Measurements from ENCODE around the gene ISG15. TPM values are rescaled to one million over a fixed set of nuclear protein-coding genes. Genes with fewer than 3 reads are reported as not detected.
"Not testable (repeated sequence)": the region's sequence is repeated elsewhere in the genome, so short reads cannot be mapped to it uniquely, and the experiment has no call there.

Gene ISG15
- total RNA-seq, 4 donors from 2014 or later: 36.0 to 70.6 (median 40.8) TPM; not detected in 1

DNA sequence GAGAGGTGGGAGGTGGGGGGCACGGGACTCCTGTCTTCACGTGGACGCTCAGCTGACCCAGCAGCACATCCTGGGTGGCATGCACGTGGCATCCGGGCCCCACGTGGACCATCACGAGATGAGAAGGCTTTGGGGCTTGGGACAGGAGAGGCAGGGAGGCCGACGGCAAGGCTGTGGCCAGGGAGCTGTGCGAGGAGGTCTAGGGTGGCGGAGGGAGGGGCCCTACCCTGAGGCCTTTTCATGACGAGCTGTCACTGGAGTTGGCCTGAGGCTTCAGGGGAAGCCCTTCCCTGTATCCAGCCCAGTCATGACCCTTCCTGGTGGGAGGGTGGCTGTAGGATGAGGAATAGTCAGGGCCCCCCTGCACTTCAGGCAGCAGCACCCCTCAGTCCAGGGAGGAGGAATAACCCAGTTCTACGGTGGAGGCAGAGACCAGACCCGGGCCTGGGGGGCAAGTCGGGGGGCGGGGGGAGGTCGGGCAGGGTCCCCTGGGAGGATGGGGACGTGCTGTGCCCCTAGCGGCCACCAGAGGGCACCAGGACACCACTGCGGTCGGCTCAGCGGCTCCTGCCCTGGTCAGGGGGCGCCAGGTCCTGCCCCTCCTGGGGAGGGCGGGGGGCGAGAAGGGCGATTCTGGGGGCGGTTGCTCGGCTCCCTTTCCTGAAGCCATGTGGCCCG is 29.4 kb upstream of the ISG15 start:
- 0 to 20% methylated on average over 1 to 26 of the region's 29 CpGs for WGBS, 2 donors (ENCODE audit: low coverage in 1 of 2)
- peaks cover 72% of the 10 kb centered on the region for H3K27me3 ChIP-seq
- intact Hi-C loops (cut with DNase I; ENCODE audit: low total_unique reads): loop anchor here (2.0 kb wide), 1 partner anchor 79 kb away; no protein-coding TSS in a partner anchor

GRCh38 chr1:984476-984814 is 28.9 kb upstream of the ISG15 start:
- Histone ChIP-seq H3K36me3 (no peaks in the 10 kb centered on the region), H3K4me1 (peaks cover 0 to 6% (median 2%) of the 10 kb centered on the region in 4 donors), H3K4me3 (no peak overlapping the region), H3K27ac (no peak overlapping the region), H3K9me3 (no peaks in the 10 kb centered on the region), H3K27me3 (peaks cover 75% of the 10 kb centered on the region)
- WGBS, 2 donors (ENCODE audit: low coverage in 1 of 2): 11 to 36% methylated on average over 7 to 12 of the region's 12 CpGs
- in situ Hi-C loops (cut with MboI; ENCODE audit: low pct_ligation_motif_present in 1 of 4, low pct_unique_long_range_greater_than_20kb in 1 of 4, low sequenced_read_pairs in 3 of 4): no loop called here
- TF ChIP-seq POLR2AphosphoS5 (IDR thresholded peaks at IDR 0.05) (no peak), CTCF (IDR thresholded peaks at IDR 0.05) (peak in 2 of 5 experiments; percentile 20 to 23)
- DNase-seq: no peak
- intact Hi-C loops (cut with DNase I; ENCODE audit: low total_unique reads): no loop called here

More for the DNA sequence above, 29.4 kb upstream of the ISG15 start:
- in situ Hi-C loops (cut with MboI; ENCODE audit: low pct_ligation_motif_present in 1 of 4, low pct_unique_long_range_greater_than_20kb in 1 of 4, low sequenced_read_pairs in 3 of 4): no loop called here
- no peak overlapping the region for H3K4me3 ChIP-seq
- no peak for TF ChIP-seq POLR2A (IDR thresholded peaks at IDR 0.05)
- TF ChIP-seq CTCF (IDR thresholded peaks at IDR 0.05): peak; percentile 55 to 99 (median 96)
- no peaks in the 10 kb centered on the region for H3K36me3 ChIP-seq
- H3K27ac ChIP-seq: no peak overlapping the region
- no peaks in the 10 kb centered on the region for H3K9me3 ChIP-seq
- H3K4me1 ChIP-seq: peaks cover 0 to 6% (median 2%) of the 10 kb centered on the region in 4 donors
- DNase-seq: peak; percentile 51

DNA sequence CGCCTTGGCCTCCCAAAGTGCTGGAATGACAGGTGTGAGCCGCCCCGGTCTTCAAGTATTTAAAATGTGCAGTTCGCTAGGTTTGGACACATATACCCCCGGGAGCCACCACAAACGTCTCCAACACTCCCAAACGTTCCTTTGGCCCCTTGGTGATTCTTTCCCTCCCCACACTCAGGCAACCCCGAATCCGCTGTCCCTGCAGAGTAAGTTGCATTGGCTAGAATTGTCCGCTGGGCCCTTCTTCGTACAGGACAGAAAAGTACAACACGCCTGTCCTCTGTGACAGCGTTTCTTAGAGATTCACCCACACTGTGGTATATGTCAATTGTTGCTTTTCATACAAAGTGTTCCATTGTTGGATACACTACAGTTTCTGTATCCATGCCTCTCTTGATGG is 28.2 kb upstream of the ISG15 start:
- Histone ChIP-seq H3K4me1 (peaks cover 0 to 6% (median 2%) of the 10 kb centered on the region in 4 donors), H3K4me3 (no peak overlapping the region), H3K27me3 (peaks cover 81% of the 10 kb centered on the region), H3K9me3 (no peaks in the 10 kb centered on the region), H3K27ac (no peak overlapping the region), H3K36me3 (no peaks in the 10 kb centered on the region)
- DNase-seq: no peak
- intact Hi-C loops (cut with DNase I; ENCODE audit: low total_unique reads): no loop called here
- in situ Hi-C loops (cut with MboI; ENCODE audit: low pct_ligation_motif_present in 1 of 4, low pct_unique_long_range_greater_than_20kb in 1 of 4, low sequenced_read_pairs in 3 of 4): no loop called here
- 71 to 72% methylated on average over 3 to 13 of the region's 13 CpGs for WGBS, 2 donors (ENCODE audit: low coverage in 1 of 2)
- TF ChIP-seq CTCF (IDR thresholded peaks at IDR 0.05): no peak

GRCh38 chr1:988061-988460 is 25.2 kb upstream of the ISG15 start:
- H3K36me3 ChIP-seq; in situ Hi-C loops (cut with MboI; ENCODE audit: low pct_ligation_motif_present in 1 of 4, low pct_unique_long_range_greater_than_20kb in 1 of 4, low sequenced_read_pairs in 3 of 4); H3K4me3 ChIP-seq; H3K4me1 ChIP-seq; H3K27ac ChIP-seq; DNase-seq: not testable (repeated sequence)
- WGBS, 2 donors (ENCODE audit: low coverage in 1 of 2): 67 to 87% methylated on average over 4 to 5 of the region's 5 CpGs
- H3K9me3 ChIP-seq: peaks cover 8 to 10% of the 10 kb centered on the region in 2 donors
- intact Hi-C loops (cut with DNase I; ENCODE audit: low total_unique reads): loop anchor here (1.0 kb wide), 1 partner anchor 75 kb away; no protein-coding TSS in a partner anchor
- peaks cover 67% of the 10 kb centered on the region for H3K27me3 ChIP-seq

DNA sequence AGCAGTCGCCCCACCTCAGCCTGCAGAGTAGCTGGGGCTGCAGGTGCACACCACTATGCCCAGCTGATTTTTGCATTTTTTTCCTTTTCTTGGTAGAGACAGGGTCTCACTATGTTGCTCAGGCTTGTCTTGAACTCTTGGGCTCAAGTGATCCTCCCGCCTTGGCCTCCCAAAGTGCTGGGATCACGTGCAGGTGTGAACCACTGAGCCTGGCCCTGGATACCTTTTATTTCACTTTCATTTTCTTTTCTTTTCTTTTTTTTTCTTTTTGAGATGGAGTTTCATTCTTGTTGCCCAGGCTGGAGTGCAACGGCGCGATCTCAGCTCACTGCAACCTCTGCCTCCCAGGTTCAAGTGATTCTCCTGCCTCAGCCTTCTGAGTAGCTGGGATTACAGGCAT is 22.0 kb upstream of the ISG15 start:
- in situ Hi-C loops (cut with MboI; ENCODE audit: low pct_ligation_motif_present in 1 of 4, low pct_unique_long_range_greater_than_20kb in 1 of 4, low sequenced_read_pairs in 3 of 4); intact Hi-C loops (cut with DNase I; ENCODE audit: low total_unique reads); DNase-seq; H3K36me3 ChIP-seq; H3K27ac ChIP-seq; H3K4me1 ChIP-seq; H3K4me3 ChIP-seq: not testable (repeated sequence)
- Histone ChIP-seq H3K9me3 (peaks cover 8 to 10% of the 10 kb centered on the region in 2 donors), H3K27me3 (peaks cover 50% of the 10 kb centered on the region)
- 62 to 83% methylated on average over 2 to 6 of the region's 6 CpGs for WGBS, 2 donors (ENCODE audit: low coverage in 1 of 2)
